HUES64 (cell line): ENCODE data around the gene VDR.

Experiments
- H3K27ac ChIP-seq: 2 replicates; pipeline ENCODE4 v1.7.0; 2013; ENCODE audit warnings: low read depth, low read length, inconsistent platforms
- H3K27me3 ChIP-seq: 2 replicates; pipeline ENCODE4 v1.6.1; 2013; ENCODE audit warnings: mild to moderate bottlenecking, low read length; ENCODE audit not compliant: insufficient read depth
- H3K36me3 ChIP-seq: 2 replicates; pipeline ENCODE4 v1.6.1; 2013; ENCODE audit warnings: mild to moderate bottlenecking, low read length; ENCODE audit not compliant: insufficient read depth
- H3K4me1 ChIP-seq: 2 replicates; pipeline ENCODE4 v1.6.1; 2013; ENCODE audit warnings: mild to moderate bottlenecking, low read length, moderate library complexity; ENCODE audit not compliant: insufficient read depth
- H3K4me3 ChIP-seq: 2 replicates; pipeline ENCODE4 v1.5.1; 2013; ENCODE audit warnings: mild to moderate bottlenecking, low read length, moderate library complexity
- H3K9ac ChIP-seq: 2 replicates; pipeline ENCODE4 v1.6.1; 2013; ENCODE audit warnings: mild to moderate bottlenecking, low read depth, low read length
- H3K9me3 ChIP-seq: 2 replicates; pipeline ENCODE4 v1.6.1; 2013; ENCODE audit warnings: low read depth, low read length; ENCODE audit not compliant: insufficient read depth
- WGBS: fragments of 150-250, 120-280 bp; methylation state at CpG from one replicate; pipeline ENCODE4 v1.1.7; 2013; ENCODE audit warnings: missing lambda C conversion rate; 5-methylcytosine and 5-hydroxymethylcytosine counted together

The VDR gene

GRCh38 chr12:47822863-47823262, 81.9 kb downstream of the VDR start:
- Histone ChIP-seq H3K4me3 (no peak overlapping the region), H3K27ac (no peak overlapping the region), H3K36me3 (peaks cover 5% of the 10 kb centered on the region; the same call in 1 of the 2 replicates), H3K4me1 (peaks cover 35% of the 10 kb centered on the region), H3K27me3 (no peaks in the 10 kb centered on the region), H3K9me3 (no peaks in the 10 kb centered on the region), H3K9ac (no peak overlapping the region)
- WGBS: 90% methylated on average over 3 of the region's 3 CpGs

- Histone ChIP-seq H3K4me3 (no peak overlapping the region), H3K4me1 (peaks cover 40% of the 10 kb centered on the region), H3K27ac (no peak overlapping the region), H3K9ac (no peak overlapping the region), H3K27me3 (no peaks in the 10 kb centered on the region), H3K36me3 (peaks cover 7% of the 10 kb centered on the region; the same call in 1 of the 2 replicates), H3K9me3 (no peaks in the 10 kb centered on the region)
- WGBS: 70% methylated on average over 2 of the region's 2 CpGs
These were observed 82.4 kb downstream of the VDR start for GRCh38 chr12:47822401-47822800.

- H3K36me3 ChIP-seq: peaks cover 7% of the 10 kb centered on the region; the same call in 1 of the 2 replicates
- H3K27ac ChIP-seq: peak overlapping the region; percentile 91
- no peaks in the 10 kb centered on the region for H3K27me3 ChIP-seq
- peaks cover 49% of the 10 kb centered on the region for H3K4me1 ChIP-seq
- 86% methylated on average over 4 of the region's 4 CpGs for WGBS
- peak overlapping the region; percentile 97; the same call in 1 of the 2 replicates for H3K9ac ChIP-seq
- H3K9me3 ChIP-seq: no peaks in the 10 kb centered on the region
- peak overlapping the region; percentile 70; the same call in 1 of the 2 replicates for H3K4me3 ChIP-seq
These were observed 83.5 kb downstream of the VDR start for GRCh38 chr12:47821346-47821706.

- Histone ChIP-seq H3K4me1 (peaks cover 51% of the 10 kb centered on the region), H3K4me3 (peak overlapping the region; percentile 70)
- WGBS: 27% methylated on average over 17 of the region's 17 CpGs
These were observed 84.0 kb downstream of the VDR start for GRCh38 chr12:47820631-47821345.

GRCh38 chr12:47819896-47820630, 84.7 kb downstream of the VDR start, which contains the start of gene HDAC7:
HDAC7 (minus strand) TSS chr12:47819903; CDS start chr12:47819785, 118 bp downstream.
- Histone ChIP-seq H3K9ac (peak within 1 kb of the TSS; percentile 97), H3K36me3 (peaks cover 7% of the 10 kb centered on the region; the same call in 1 of the 2 replicates), H3K4me3 (peak within 1 kb of the TSS; percentile 70), H3K9me3 (no peaks in the 10 kb centered on the region), H3K4me1 (peaks cover 48% of the 10 kb centered on the region), H3K27ac (peak within 1 kb of the TSS; percentile 91), H3K27me3 (no peaks in the 10 kb centered on the region)
- WGBS: under 1% methylated on average over 57 of the region's 58 CpGs

More at GRCh38 chr12:47820631-47821345, 84.0 kb downstream of the VDR start:
- Histone ChIP-seq H3K9me3 (no peaks in the 10 kb centered on the region), H3K27ac (peak overlapping the region; percentile 91), H3K9ac (peak overlapping the region; percentile 97), H3K36me3 (peaks cover 7% of the 10 kb centered on the region; the same call in 1 of the 2 replicates), H3K27me3 (no peaks in the 10 kb centered on the region)

GRCh38 chr12:47819138-47819895, 85.5 kb downstream of the VDR start:
- Histone ChIP-seq H3K4me3 (peak overlapping the region; percentile 70), H3K27me3 (no peaks in the 10 kb centered on the region), H3K9me3 (no peaks in the 10 kb centered on the region), H3K9ac (peak overlapping the region; percentile 82), H3K4me1 (peaks cover 48% of the 10 kb centered on the region), H3K27ac (peak overlapping the region; percentile 91; the same call in 1 of the 2 replicates), H3K36me3 (peaks cover 12% of the 10 kb centered on the region; the same call in 1 of the 2 replicates)
- WGBS: under 1% methylated on average over 77 of the region's 77 CpGs

GRCh38 chr12:47818467-47819137, 86.2 kb downstream of the VDR start:
- 21% methylated on average over 23 of the region's 23 CpGs for WGBS

GRCh38 chr12:47818007-47818376, 86.8 kb downstream of the VDR start:
- peaks cover 60% of the 10 kb centered on the region for H3K4me1 ChIP-seq
- no peaks in the 10 kb centered on the region for H3K9me3 ChIP-seq
- H3K9ac ChIP-seq: no peak overlapping the region
- no peaks in the 10 kb centered on the region for H3K27me3 ChIP-seq
- H3K36me3 ChIP-seq: peaks cover 12% of the 10 kb centered on the region; the same call in 1 of the 2 replicates
- peak overlapping the region; percentile 70 for H3K4me3 ChIP-seq
- H3K27ac ChIP-seq: no peak overlapping the region
- 92% methylated on average over 3 of the region's 3 CpGs for WGBS

More at GRCh38 chr12:47818467-47819137, 86.2 kb downstream of the VDR start:
- Histone ChIP-seq H3K27ac (peak overlapping the region; percentile 76; the same call in 1 of the 2 replicates), H3K9ac (peak overlapping the region; percentile 82), H3K9me3 (no peaks in the 10 kb centered on the region), H3K27me3 (no peaks in the 10 kb centered on the region), H3K4me1 (peaks cover 55% of the 10 kb centered on the region), H3K36me3 (peaks cover 12% of the 10 kb centered on the region; the same call in 1 of the 2 replicates), H3K4me3 (peak overlapping the region; percentile 70)

GRCh38 chr12:47817272-47818006, 87.4 kb downstream of the VDR start:
- Histone ChIP-seq H3K27ac (peak overlapping the region; percentile 63), H3K9ac (peak overlapping the region; percentile 22; the same call in 1 of the 2 replicates), H3K4me1 (peaks cover 61% of the 10 kb centered on the region), H3K27me3 (no peaks in the 10 kb centered on the region), H3K9me3 (no peaks in the 10 kb centered on the region), H3K36me3 (peaks cover 12% of the 10 kb centered on the region; the same call in 1 of the 2 replicates), H3K4me3 (peak overlapping the region; percentile 8; the same call in 1 of the 2 replicates)
- WGBS: 66% methylated on average over 7 of the region's 7 CpGs
